NCI-H82 treated with DMSO at 0.1 percent for 48 hours (cell line): Measurements from ENCODE around the gene KCNK10.

ENCODE experiments used
- DNase-seq: peaks from one replicate; lab custom pipeline; 2025; ENCODE audit not compliant: unreplicated experiment; lab: John Stamatoyannopoulos, UW

KCNK10 gene

DNA sequence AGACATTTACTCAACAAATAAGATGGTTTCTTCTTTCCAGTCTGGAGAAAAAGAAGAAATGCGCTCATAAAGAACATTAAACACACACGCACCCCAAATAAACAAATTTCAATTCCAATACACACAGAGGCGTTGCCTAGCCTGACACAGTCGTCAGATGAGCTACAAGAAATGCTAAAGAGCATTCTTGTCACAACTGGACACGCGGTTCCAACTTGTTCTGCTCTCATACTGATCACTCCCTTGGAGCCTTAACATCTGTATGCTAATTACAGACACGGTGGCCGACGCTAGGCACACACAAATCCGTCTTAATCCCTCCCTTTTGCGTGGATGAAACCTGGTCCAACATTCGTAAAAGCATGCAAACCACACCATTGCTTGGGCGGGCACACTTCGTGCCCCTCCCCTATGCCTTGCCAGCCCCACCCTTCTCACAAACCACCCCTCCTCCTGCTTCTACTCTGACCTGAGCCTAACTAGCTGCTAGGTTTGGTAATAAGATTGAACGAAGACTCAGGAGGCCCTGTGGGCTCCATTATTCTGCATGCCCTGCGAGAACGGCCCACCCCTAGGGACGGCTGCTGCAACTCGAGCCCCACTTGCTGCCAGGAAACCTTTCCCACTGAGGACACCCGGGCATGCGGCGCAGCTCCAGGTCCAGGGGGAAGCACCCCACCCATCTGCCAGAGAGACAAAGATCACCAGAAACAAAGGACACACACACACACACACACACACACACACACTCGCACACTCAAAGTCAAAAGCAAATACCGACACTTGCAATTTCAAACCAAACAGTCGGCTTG lies 1.2 kb downstream of the KCNK10 start:
- DNase-seq, result no peak

GRCh38 chr14:88318406-88318805 lies 4.7 kb downstream of the KCNK10 start:
- DNase-seq, result no peak

- DNase-seq, result no peak
These were observed 6.5 kb downstream of the KCNK10 start for GRCh38 chr14:88316521-88316920.

GRCh38 chr14:88312257-88312656 lies 10.8 kb downstream of the KCNK10 start:
- DNase-seq, result no peak

GRCh38 chr14:88311780-88312179 lies 11.3 kb downstream of the KCNK10 start:
- DNase-seq, result no peak

- no peak for DNase-seq
These were observed 12.6 kb downstream of the KCNK10 start for GRCh38 chr14:88310449-88310848.

DNA sequence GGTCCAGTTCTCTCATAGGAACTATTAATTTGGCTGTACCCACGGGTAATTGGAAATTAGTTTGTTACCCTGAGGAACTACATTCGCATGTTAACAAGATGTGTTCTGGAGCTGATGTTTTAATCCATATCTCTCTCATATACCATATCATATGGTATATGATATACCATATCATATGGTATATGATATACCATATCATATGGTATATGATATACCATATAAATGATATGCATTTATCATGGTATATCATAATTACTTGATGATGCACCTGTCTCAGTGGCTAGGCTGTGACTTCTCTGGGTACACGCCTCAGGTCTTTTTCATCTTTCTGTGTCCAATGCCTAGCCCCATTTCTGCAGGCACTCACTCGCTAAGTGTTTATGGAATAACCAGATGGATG lies 13.0 kb downstream of the KCNK10 start:
- no peak for DNase-seq

DNA sequence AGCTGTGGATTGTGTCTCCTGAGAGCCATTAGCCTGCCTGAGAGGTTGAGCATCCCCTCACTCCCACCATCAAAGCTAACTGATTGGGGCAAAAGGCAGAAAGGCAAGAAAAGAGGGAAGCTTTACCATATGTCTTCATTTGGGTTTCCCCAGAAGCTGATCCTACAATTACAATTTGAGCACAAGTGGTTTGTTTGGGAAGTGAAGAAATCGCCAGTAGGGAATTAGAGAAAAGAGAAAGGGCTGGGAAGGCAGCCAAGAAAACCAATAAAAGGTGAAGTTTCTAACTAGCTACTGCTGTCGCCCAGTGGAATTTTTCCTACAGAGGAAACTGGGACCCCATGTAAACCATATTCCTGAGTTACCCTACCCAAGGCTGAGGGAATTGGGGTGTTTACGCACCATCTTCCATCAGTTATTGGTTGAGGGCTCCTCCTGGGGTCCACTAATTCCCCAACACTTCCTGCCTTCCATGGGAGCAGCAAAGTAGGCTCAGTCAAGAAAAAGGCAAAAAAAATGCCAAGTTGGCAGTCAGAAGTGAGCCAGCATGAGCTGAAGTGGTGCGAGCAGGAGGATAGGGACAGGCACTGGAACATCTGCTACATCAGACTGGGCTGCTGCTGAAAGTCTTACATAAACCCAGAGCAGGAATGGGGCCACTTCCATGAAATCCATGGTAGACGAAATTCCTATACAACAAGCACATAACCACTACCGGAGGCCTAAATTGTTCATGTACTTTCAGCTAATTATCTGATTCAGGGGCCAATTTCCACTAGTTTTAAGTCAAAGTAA lies 17.3 kb downstream of the KCNK10 start:
- DNase-seq, result no peak

GRCh38 chr14:88303041-88303440 lies 20.0 kb downstream of the KCNK10 start:
- DNase-seq, result no peak

- no peak for DNase-seq
These were observed 21.7 kb downstream of the KCNK10 start for GRCh38 chr14:88301381-88301780.

- DNase-seq, result no peak
These were observed 22.3 kb downstream of the KCNK10 start for GRCh38 chr14:88300817-88301216.

DNA sequence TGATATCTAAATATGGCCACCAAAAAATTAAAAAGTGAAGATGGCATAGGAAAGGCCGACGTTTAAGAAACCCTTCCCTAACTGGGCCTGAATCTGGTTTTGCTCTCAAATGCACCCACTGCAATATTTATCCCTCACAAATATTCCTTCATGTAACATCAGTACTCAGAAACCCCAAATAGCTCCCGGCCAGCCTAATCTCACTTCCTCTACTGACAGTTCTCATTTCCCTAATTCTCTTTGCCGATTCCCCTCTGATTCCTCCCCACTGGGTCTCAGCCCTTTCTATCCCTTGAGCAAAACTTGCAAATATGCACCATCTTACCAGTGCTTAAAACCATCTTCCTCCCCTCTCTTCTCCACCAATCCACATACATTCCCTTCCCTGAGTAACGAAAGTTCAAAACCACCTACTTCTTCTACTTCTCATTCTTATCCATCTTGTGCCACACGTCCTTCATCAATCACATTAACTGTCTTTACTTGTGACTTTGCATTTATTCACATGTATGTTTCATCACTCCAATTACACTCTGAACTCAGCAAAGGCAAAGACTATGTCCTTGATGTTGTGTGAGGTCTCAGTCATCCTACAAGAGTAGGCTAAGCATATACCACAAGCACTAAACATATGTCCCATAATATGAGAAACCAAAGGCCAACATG lies 23.1 kb downstream of the KCNK10 start:
- DNase-seq, result no peak

DNA sequence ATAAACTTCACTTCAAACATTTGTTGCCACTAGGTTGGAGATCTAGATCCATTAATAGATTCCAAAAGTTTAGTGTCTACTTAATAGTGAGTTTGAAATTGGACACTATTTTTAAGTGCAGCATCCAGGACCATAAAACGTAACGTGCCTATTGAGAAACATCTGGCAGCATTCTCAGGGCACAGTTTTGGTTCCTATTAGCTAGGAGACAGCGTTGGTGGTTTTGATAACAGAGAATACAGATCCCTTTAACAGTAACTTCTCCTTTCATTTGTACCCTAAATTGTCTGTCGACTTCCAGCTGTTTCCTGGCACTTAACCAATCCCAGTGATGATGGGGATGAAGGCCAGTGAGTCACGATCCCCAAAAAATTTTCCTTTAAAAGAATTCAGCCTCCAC lies 25.8 kb downstream of the KCNK10 start:
- no peak for DNase-seq

- no peak for DNase-seq
These were observed 26.7 kb downstream of the KCNK10 start for GRCh38 chr14:88296351-88296750.

- DNase-seq, result peak; percentile 77
These were observed 33.1 kb downstream of the KCNK10 start for GRCh38 chr14:88289996-88290395.

DNA sequence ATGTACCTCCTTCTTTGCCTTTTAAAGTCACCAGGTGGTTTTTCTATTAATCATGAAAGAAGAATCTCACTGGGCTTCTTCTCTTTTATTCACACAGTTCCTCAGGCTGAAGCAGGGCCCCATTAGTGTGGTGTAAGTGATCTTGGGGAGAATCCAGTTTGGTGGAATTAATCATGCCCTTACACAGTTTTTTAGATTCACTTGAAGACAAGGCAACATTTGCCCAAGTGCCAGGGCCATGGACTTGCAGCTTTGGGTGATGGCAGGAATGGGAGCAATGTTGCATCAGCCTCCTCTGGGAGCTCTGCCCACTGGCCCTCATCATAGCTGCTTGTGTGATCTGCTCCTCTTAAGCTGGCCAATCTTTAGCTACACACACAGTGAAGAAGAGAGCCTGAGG lies 33.8 kb downstream of the KCNK10 start:
- no peak for DNase-seq

DNA sequence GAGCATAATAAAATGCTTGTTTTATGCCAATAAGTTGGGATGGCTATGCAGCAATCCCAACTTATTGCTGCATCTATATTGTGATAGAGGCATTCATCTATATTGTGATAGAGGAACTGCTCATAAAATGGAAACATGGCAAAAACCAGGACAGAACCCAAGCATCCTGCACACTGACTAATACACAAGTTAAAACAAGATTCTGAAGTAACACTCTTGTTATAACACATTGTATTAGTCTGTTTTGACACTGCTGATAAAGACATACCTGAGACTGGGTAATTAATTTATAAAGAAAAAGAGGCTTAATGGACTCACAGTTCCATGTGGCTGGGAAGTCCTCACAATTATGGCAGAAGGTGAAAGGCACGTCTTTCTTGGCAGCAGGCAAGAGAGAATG lies 36.8 kb downstream of the KCNK10 start:
- no peak for DNase-seq

DNA sequence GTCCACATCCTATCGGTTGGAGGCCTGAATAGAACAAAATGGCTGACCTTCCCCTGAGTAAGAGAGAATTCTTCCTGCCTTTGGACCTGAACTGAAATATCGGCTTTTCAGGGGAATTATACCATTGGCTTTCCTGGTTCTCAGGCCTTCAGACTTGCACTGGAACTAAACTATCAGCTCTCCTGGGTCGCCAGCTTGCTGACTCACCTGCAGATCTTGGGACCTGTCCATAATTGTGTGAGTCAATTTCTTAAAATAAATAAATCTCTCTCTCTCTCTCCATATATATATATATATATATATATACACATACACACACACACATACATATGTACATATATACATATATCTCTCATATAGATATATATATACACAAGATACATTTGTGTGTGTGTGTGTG lies 41.6 kb downstream of the KCNK10 start:
- DNase-seq, result no peak

- DNase-seq, result no peak
These were observed 46.0 kb downstream of the KCNK10 start for GRCh38 chr14:88276923-88277596.

DNA sequence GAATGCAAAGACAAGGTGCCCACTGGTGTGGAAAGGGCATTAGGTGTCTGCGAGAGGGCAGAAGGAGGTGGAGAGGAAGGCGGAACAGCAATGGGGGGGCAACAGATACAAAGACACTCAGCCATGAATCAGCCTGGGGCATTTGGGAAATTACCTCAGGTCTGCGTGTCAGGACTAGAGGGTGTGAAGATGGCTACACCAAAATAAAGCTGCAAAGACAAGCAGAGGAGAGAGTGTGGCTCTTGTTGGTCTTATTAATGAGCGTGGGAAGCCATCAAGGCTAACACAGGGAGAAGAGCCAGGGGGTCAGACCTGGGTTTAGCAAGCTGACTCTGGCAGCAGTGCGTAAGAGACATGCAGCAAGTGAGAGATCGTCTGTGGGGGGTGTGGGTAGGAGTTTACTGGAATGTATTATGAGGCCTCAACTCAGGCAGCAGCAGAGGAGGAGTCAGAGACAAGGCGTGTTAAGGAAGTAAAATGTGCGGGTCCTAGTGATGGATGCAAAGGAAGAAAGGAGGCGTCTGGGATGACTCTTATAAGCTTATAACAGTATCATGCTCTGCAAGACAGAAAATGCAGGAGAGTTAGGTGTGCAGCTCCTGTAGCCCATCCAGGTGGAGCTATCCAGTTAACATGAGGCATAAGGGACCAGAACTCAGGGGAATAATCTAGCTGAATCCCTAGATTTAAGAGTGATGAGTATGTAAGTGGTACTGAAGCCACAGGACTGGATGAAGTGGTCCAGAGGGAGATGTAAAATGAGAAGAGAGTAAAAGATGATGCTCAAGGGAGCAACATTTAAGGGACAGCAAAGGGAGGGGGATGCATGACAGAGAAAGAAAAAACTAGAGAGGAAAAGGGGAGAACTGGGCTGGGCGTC lies 50.4 kb downstream of the KCNK10 start:
- no peak for DNase-seq
